ENCODE results near the gene NT5DC4. TPM values are rescaled to one million over a fixed set of nuclear protein-coding genes. Genes with fewer than 3 reads are reported as not detected.

Gene NT5DC4
- total and polyA plus RNA-seq, 2 of the 8 experiments (the other 6 are each of a cell fraction or from before 2014, with no cell fraction given) = not detected

- POLR2A ChIA-PET (ENCODE audit: partially characterized antibody) = interaction anchor here (0.8 to 1.1 kb wide), 2 partner anchors 10 to 32 kb away, joined by 3 read pairs; no protein-coding TSS in a partner anchor
- WGBS, 2 experiments (ENCODE audit: extremely low coverage in 1 of 2, insufficient coverage in 1 of 2, insufficient read length in 1 of 2, insufficient replicate concordance in 2 of 2, low coverage in 1 of 2, low lambda C conversion rate in 2 of 2, missing lambda C conversion rate in 1 of 2) = 92% methylated on average over 4 of the region's 4 CpGs; no CpG with 5 or more reads in 1 of the 2 experiments
- Histone ChIP-seq H4K5ac (ENCODE audit: insufficient read length, low read depth, low read length) (no peak overlapping the region), H3K4me2 (ENCODE audit: insufficient read depth in 1 of 2, low read depth in 2 of 2, low read length in 2 of 2) (no peak overlapping the region), H2BK15ac (ENCODE audit: low read length) (no peak overlapping the region), H3K23me2 (ENCODE audit: low read depth, low read length) (no peaks in the 10 kb centered on the region), H2BK12ac (ENCODE audit: low read depth, low read length) (no peak overlapping the region), H3K56ac (replicated peaks; ENCODE audit: insufficient read length, low read depth, low read length) (no peak overlapping the region), H3K79me2 (ENCODE audit: control insufficient read depth in 1 of 2, insufficient read depth in 2 of 2, low read length in 2 of 2) (no peaks in the 10 kb centered on the region), H3K14ac (ENCODE audit: insufficient read length) (no peak overlapping the region), H3K27ac (ENCODE audit: low read depth, low read length) (no peak overlapping the region), H2BK120ac (replicated peaks; ENCODE audit: low read depth, low read length) (no peak overlapping the region), H3K36me3 (ENCODE audit: control insufficient read depth in 2 of 4, insufficient read depth in 4 of 4, low read length in 3 of 4) (no peaks in the 10 kb centered on the region), H4K20me1 (replicated peaks in 1 of 2; ENCODE audit: control insufficient read depth in 1 of 2, insufficient read depth in 2 of 2, low read length in 2 of 2) (no peaks in the 10 kb centered on the region), H2AK5ac (ENCODE audit: low read depth, low read length) (no peak overlapping the region), H4K8ac (ENCODE audit: extremely low read depth, insufficient read depth, low read length) (no peak overlapping the region), H4K91ac (replicated peaks; ENCODE audit: insufficient read length, low read length) (no peak overlapping the region), H3K79me1 (ENCODE audit: low read depth, low read length) (no peaks in the 10 kb centered on the region), H3K18ac (ENCODE audit: extremely low read depth, low read length) (no peak overlapping the region), H3K4me3 (ENCODE audit: extremely low read depth in 1 of 4, insufficient read depth in 2 of 4, low read depth in 3 of 4, low read length in 4 of 4) (no peak overlapping the region), H2BK20ac (ENCODE audit: low read length) (no peak overlapping the region), H3K9me3 (ENCODE audit: insufficient read depth in 2 of 2, low read depth in 1 of 2, low read length in 1 of 2) (no peaks in the 10 kb centered on the region), H3K27me3 (replicated peaks in 1 of 4; ENCODE audit: control insufficient read depth in 3 of 4, extremely low read depth in 1 of 4, insufficient read depth in 3 of 4, low read length in 3 of 4) (no peaks in the 10 kb centered on the region), H2BK5ac (ENCODE audit: low read depth, low read length) (no peak overlapping the region), H3K4me1 (replicated peaks in 1 of 4; ENCODE audit: control insufficient read depth in 3 of 4, insufficient read depth in 4 of 4, low read length in 3 of 4) (no peaks in the 10 kb centered on the region), H3K4ac (replicated peaks; ENCODE audit: insufficient read length, low read depth, low read length) (no peak overlapping the region), H3K9ac (replicated peaks in 1 of 4; ENCODE audit: extremely low read depth in 1 of 4, low read depth in 3 of 4, low read length in 3 of 4) (no peak overlapping the region), H3K23ac (ENCODE audit: insufficient read length) (no peak overlapping the region), H2AFZ (ENCODE audit: low read length) (no peak overlapping the region)
- FAIRE-seq (no peak), DNase-seq (ENCODE audit: low read depth in 1 of 2, low spot score in 2 of 2) (no peak)
- TF ChIP-seq RAD21 (IDR thresholded peaks at IDR 0.05 in 1 of 2, conservative IDR thresholded peaks at IDR 0.05 in 1 of 2; ENCODE audit: low read depth in 2 of 2, low read length in 2 of 2) (no peak), RFX5 (IDR thresholded peaks at IDR 0.05; ENCODE audit: borderline replicate concordance, low read depth, low read length) (no peak), GABPA (IDR thresholded peaks at IDR 0.05; ENCODE audit: borderline replicate concordance, insufficient read depth, low read length) (no peak), PHF8 (conservative IDR thresholded peaks at IDR 0.05; ENCODE audit: low read depth, low read length) (no peak), SIN3A (conservative IDR thresholded peaks at IDR 0.05 in 1 of 2, IDR thresholded peaks at IDR 0.05 in 1 of 2; ENCODE audit: low read depth in 1 of 2, low read length in 2 of 2) (no peak), SP1 (IDR thresholded peaks at IDR 0.05; ENCODE audit: low read depth, low read length) (no peak)
- CTCF ChIA-PET (ENCODE audit: partially characterized antibody) = interaction anchor here (0.7 to 3.1 kb wide), 9 partner anchors 9 to 86 kb away, joined by 3 to 26 read pairs (median 5); no protein-coding TSS in a partner anchor
These were observed 35.4 kb upstream of the NT5DC4 start for GRCh38 chr2:112685271-112685884.

Measured in H1 (cell line).